Dendritic cell treated with granulocyte-macrophage colony-stimulating factor and Interleukin-4, amounts not matched to agents 40 ng/mL and 50 ng/mL, for 4 days (primary cell): Measurements from ENCODE around the gene SYT8.
A peak's percentile ranks its signal among the peaks of the same experiment; 100 is the strongest.

Experiments used
- H3K27ac Mint-ChIP-seq: one replicate; pipeline ENCODE4 v1.8.0; 2022; ENCODE audit warnings: mild to moderate bottlenecking, mixed read lengths
- H3K27me3 Mint-ChIP-seq: one replicate; pipeline ENCODE4 v1.8.0; 2022; ENCODE audit warnings: mild to moderate bottlenecking, mixed read lengths
- H3K36me3 Mint-ChIP-seq: one replicate; pipeline ENCODE4 v1.8.0; 2022; ENCODE audit warnings: low read depth, mixed read lengths
- H3K4me1 Mint-ChIP-seq: one replicate; pipeline ENCODE4 v1.8.0; 2022; ENCODE audit warnings: low read depth, mixed read lengths
- H3K4me3 Mint-ChIP-seq: one replicate; pipeline ENCODE4 v1.8.0; 2022; ENCODE audit warnings: mild to moderate bottlenecking, moderate library complexity, mixed read lengths
- H3K9me3 Mint-ChIP-seq: one replicate; pipeline ENCODE4 v1.8.0; 2022; ENCODE audit warnings: mixed read lengths
- intact Hi-C: fragments of 100-400 bp; cut with micrococcal nuclease; formaldehyde crosslinking; loops from one replicate; pipeline ENCODE4 v1.15.0; 2022

The SYT8 gene

DNA sequence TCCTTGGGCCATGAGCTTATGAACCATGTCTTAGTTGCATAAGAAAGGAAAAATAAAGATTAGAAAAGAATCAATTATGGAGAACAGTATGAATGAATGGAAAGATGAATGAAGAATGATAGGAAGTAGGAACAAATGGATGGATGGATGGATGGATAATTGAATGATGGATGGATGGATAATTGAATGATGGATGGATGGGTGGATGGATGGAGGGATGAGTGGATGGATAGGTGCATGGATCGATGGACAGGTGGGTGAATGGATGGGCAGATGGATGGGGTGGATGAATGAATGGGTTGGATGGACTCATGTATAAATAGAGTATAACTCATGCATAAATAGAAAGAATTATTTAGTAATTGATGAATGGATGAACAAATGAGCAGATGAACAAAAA lies 25.3 kb downstream of the SYT8 start:
- Mint-ChIP-seq H3K4me3 (no peak overlapping the region), H3K9me3 (no peaks in the 10 kb centered on the region), H3K27me3 (no peaks in the 10 kb centered on the region), H3K36me3 (peaks cover 25% of the 10 kb centered on the region), H3K27ac (no peak overlapping the region), H3K4me1 (peaks cover 36% of the 10 kb centered on the region)
- intact Hi-C loops: no loop called here

DNA sequence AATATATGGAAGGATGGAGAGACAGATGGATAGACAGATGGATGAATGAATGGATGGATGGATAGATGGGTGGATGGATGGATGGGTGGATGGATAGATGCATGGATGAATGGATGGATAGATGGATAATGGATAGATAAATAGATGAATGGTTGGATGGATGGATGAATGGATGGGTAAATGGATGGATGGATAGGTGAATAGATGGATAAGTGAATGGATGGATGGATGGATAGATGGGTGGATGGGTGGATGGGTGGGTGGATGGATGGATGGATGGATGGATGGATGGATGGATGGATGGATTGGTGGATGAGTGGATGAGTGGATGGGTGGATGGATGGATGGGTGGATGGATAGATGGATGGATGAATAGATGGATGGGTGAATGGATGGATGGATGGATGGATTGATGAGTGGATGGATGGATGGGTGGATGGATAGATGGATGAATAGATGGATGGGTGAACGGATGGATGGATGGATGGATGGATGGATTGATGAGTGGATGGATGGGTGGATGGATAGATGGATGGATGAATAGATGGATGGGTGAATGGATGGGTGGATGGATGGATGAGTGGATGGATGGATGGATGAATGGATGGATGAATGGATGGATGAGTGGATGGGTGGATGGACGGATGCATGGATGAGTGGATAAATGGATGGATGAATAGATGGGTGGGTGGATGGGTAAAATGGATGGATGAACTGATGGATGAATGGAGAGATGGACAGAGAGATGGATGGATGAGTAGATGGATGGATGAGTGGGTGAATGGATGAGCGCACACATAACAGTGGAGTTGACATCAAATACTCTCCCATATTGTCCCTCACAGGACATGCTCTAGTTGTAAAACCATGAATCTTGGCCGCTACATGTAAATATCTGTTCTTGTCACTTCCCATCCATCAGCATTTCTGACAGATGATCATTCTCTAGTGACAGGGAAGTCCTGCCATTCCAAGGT lies 26.9 kb downstream of the SYT8 start:
- Mint-ChIP-seq H3K27ac (no peak overlapping the region), H3K4me3 (no peak overlapping the region), H3K27me3 (no peaks in the 10 kb centered on the region), H3K9me3 (no peaks in the 10 kb centered on the region), H3K4me1 (peaks cover 21% of the 10 kb centered on the region), H3K36me3 (peaks cover 11% of the 10 kb centered on the region)
- intact Hi-C loops: no loop called here

- no peaks in the 10 kb centered on the region for H3K27me3 Mint-ChIP-seq
- intact Hi-C loops: no loop called here
- H3K4me1 Mint-ChIP-seq: peaks cover 13% of the 10 kb centered on the region
- peak overlapping the region; percentile 85 for H3K27ac Mint-ChIP-seq
- H3K4me3 Mint-ChIP-seq: peak overlapping the region; percentile 10
- peaks cover 11% of the 10 kb centered on the region for H3K36me3 Mint-ChIP-seq
- H3K9me3 Mint-ChIP-seq: no peaks in the 10 kb centered on the region
These were observed 28.0 kb downstream of the SYT8 start for GRCh38 chr11:1862588-1863351.

DNA sequence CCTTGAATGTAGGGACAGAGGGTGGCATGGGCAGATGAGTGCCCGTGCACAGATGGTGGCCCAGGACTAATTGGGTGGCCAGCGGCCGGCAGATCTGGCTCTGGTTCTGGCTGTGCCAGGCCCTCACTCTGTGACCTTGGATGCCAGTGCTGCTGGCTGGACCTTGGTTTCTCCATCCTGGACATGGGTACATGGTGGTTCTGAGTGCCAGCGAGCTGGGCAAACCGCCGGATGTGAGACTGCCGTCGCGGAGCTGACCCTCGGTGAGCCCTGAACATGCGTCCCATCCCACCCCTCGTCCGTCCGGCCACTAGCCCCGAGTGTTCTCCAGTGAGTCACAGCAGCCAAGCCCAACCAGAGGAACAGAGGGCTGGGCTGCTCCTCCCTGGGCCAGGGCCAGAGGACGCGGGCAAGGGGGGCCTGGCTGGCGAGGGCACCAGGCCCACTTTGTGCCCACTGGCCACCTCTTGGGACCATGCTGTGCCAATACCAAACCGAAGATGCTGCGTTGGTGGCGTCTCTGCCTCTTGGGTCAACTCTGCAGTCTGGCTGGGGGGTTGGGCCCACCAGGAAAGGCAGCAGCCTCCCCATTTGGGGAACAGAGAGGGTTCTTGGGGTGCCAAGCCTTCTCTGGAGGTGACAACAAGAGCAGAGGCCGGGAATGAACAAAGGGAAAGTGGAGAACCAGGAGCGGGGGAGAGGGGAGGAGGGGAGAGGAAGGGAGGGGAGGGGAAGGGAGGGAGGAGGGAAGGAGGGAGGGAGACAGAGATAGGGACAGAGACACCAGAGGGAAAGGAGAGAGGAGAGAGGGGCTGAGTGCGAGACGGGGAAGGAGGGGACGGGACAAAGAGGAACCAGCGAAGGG lies 28.8 kb downstream of the SYT8 start:
- H3K4me1 Mint-ChIP-seq: peaks cover 13% of the 10 kb centered on the region

GRCh38 chr11:1864231-1864630 lies 29.4 kb downstream of the SYT8 start:
- Mint-ChIP-seq H3K27ac (peak overlapping the region; percentile 85), H3K4me3 (peak overlapping the region; percentile 60), H3K36me3 (no peaks in the 10 kb centered on the region), H3K9me3 (no peaks in the 10 kb centered on the region), H3K4me1 (peaks cover 16% of the 10 kb centered on the region), H3K27me3 (peaks cover 3% of the 10 kb centered on the region)
- intact Hi-C loops: no loop called here

More for the DNA sequence above, 28.8 kb downstream of the SYT8 start:
- H3K27ac Mint-ChIP-seq: peak overlapping the region; percentile 85
- H3K9me3 Mint-ChIP-seq: no peaks in the 10 kb centered on the region
- H3K27me3 Mint-ChIP-seq: no peaks in the 10 kb centered on the region
- H3K36me3 Mint-ChIP-seq: peaks cover 3% of the 10 kb centered on the region
- peak overlapping the region; percentile 60 for H3K4me3 Mint-ChIP-seq
- intact Hi-C loops: no loop called here

DNA sequence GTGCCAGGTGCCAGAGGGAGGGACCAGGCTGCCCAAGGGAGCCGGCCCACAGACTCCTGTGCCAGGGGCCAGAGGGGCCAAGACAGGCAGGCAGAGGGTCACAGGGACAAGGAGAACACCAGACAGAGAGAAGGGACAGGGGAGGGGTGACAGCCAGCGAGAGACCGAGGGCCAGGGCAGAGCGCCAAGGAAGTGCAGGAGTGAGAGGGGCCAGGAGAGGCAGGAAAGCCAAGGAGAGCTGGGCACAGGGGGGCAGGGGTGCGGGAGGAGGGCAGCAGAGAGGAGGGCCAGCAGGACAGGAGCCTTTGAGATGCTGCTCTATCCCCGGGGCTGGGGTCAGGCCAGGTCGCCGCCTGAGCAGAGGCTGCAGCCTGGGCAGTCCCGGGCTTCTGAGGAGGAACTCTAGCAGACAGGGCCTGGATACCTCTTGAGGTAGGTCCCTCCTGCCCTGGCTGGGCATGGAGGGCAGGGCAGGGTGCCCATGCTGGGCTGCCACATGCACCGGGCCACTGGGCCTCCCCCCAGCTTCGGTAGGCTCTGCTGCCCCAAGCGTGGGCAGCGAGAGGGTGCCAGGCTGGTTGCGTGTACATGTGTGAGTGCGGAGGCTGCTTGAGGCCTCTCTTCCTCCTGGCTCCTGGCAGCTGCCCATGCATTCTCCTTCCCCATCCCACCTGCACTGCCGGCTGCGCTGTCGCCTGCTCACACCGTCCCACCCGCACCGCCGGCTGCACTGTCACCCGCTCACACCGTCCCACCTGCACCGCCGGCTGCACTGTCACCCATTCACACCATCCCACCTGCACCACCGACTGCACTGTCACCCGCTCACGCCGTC lies 30.3 kb downstream of the SYT8 start:
- intact Hi-C loops: no loop called here
- peaks cover 3% of the 10 kb centered on the region for H3K27me3 Mint-ChIP-seq
- no peaks in the 10 kb centered on the region for H3K36me3 Mint-ChIP-seq
- peaks cover 25% of the 10 kb centered on the region for H3K4me1 Mint-ChIP-seq
- peak overlapping the region; percentile 18 for H3K4me3 Mint-ChIP-seq
- no peaks in the 10 kb centered on the region for H3K9me3 Mint-ChIP-seq
- peak overlapping the region; percentile 85 for H3K27ac Mint-ChIP-seq

DNA sequence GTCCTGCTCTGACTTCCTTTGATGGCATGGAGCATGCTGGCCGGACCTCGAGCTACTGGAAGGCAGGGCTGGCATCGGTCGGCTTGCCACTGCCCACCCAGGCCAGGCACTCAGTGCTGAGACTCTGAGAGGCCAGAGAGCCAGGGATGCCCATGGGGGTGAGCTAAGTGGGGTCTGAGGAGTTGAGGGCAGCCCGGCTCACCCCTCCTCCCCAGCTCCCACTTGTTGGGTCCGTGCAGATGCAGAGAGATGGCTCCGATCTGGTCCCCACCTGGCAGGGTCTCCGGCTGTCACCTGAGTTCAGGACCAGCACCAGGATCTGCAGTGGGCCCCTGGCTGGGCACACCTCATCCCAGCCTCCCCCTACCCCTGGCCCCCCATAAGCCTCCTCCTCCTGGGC lies 31.4 kb downstream of the SYT8 start:
- no peaks in the 10 kb centered on the region for H3K36me3 Mint-ChIP-seq
- peaks cover 36% of the 10 kb centered on the region for H3K4me1 Mint-ChIP-seq
- H3K27me3 Mint-ChIP-seq: peaks cover 3% of the 10 kb centered on the region
- intact Hi-C loops: no loop called here
- H3K27ac Mint-ChIP-seq: no peak overlapping the region
- no peak overlapping the region for H3K4me3 Mint-ChIP-seq
- H3K9me3 Mint-ChIP-seq: no peaks in the 10 kb centered on the region

DNA sequence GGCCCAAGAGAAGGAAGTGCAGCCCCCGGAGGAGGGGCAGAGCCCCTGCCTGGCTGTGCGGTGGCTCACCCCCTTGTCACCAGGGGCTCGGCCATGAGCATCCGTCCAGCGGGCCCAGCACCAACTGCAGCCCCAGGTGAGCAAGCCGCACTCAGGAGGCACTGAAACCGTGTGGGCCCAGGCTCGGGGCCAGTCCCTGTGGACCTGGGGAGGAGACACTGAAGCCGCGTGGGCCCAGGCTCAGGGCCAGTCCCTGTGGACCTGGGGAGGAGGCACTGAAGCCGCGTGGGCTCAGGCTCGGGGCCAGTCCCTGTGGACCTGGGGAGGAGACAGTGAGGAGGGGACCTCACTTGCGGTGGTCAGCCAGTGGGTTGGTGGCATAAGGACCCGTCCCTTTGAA lies 32.0 kb downstream of the SYT8 start:
- intact Hi-C loops: no loop called here
- Mint-ChIP-seq H3K36me3 (no peaks in the 10 kb centered on the region), H3K4me3 (no peak overlapping the region), H3K9me3 (no peaks in the 10 kb centered on the region), H3K27me3 (peaks cover 3% of the 10 kb centered on the region), H3K27ac (no peak overlapping the region), H3K4me1 (peaks cover 42% of the 10 kb centered on the region)

GRCh38 chr11:1867381-1867780 lies 32.6 kb downstream of the SYT8 start:
- H3K27me3 Mint-ChIP-seq: peaks cover 3% of the 10 kb centered on the region
- no peaks in the 10 kb centered on the region for H3K36me3 Mint-ChIP-seq
- peaks cover 48% of the 10 kb centered on the region for H3K4me1 Mint-ChIP-seq
- intact Hi-C loops: no loop called here
- no peak overlapping the region for H3K4me3 Mint-ChIP-seq
- H3K9me3 Mint-ChIP-seq: no peaks in the 10 kb centered on the region
- H3K27ac Mint-ChIP-seq: no peak overlapping the region

- no peak overlapping the region for H3K4me3 Mint-ChIP-seq
- H3K4me1 Mint-ChIP-seq: peaks cover 56% of the 10 kb centered on the region
- H3K36me3 Mint-ChIP-seq: no peaks in the 10 kb centered on the region
- H3K27ac Mint-ChIP-seq: no peak overlapping the region
- H3K27me3 Mint-ChIP-seq: peaks cover 3% of the 10 kb centered on the region
- no peaks in the 10 kb centered on the region for H3K9me3 Mint-ChIP-seq
- intact Hi-C loops: no loop called here
These were observed 33.4 kb downstream of the SYT8 start for GRCh38 chr11:1868056-1868635.

DNA sequence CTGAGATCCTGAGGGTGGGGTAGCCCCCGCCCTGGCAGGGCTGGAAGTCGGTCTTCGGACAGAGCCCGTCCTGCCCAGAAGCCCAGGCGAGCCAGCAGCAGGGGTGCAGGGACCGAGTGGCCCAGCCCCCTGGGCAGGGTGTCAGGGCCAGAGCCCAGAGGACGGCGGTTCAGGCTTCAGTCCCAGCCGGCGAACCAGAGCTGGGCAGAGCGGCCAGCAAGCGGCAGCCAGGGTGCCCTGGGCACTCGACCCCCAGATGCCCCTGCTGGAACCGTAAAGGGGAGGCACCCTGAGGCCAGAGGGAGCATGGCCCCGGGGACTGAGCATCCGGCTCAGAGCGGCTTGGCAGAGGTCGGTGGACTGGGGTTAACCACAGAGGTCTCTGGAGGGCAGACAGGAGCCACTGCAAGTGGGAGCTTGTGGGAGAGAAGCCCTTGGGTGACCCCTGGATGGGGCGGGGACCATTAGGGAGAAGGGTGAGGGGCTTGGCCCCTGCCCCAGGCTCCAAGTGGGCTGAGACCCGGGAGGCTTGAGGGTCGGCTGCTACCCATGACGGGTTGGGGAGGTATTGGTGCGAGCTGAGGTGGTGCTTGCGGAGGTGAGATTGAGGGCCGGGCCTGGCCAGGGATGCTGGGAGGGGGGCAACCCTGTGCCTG lies 34.0 kb downstream of the SYT8 start:
- intact Hi-C loops: no loop called here
- peaks cover 3% of the 10 kb centered on the region for H3K27me3 Mint-ChIP-seq
- peaks cover 62% of the 10 kb centered on the region for H3K4me1 Mint-ChIP-seq
- H3K4me3 Mint-ChIP-seq: no peak overlapping the region
- no peaks in the 10 kb centered on the region for H3K9me3 Mint-ChIP-seq
- peak overlapping the region; percentile 63 for H3K27ac Mint-ChIP-seq
- no peaks in the 10 kb centered on the region for H3K36me3 Mint-ChIP-seq
